B cell (primary cell): ENCODE measurements around the gene PWWP2B. TPM values are rescaled to one million over a fixed set of nuclear protein-coding genes. Genes with fewer than 3 reads are reported as not detected.
A peak's percentile ranks its signal among the peaks of the same experiment; 100 is the strongest.

Source experiments
- ATAC-seq: fragments of 200-7000 bp; cut with Tn5 transposase; one replicate; pipeline ENCODE4 v1.10.0; 2021; ENCODE audit warnings: low read depth, mild to moderate bottlenecking, moderate number of reproducible peaks, moderate library complexity
- CTCF ChIA-PET: fragments of 350-600 bp; sonication (Branson Sonifier 250); formaldehyde crosslinking; loops from one replicate; lab custom pipeline; 2021; ENCODE audit warnings: antibody characterized with exemption, inconsistent platforms; lab: Charles Lee
- POLR2A ChIA-PET: fragments of 350-600 bp; sonication (Branson Sonifier 250); formaldehyde crosslinking; loops from one replicate; lab custom pipeline; 2021; ENCODE audit warnings: antibody characterized with exemption; lab: Charles Lee
- DNase-seq: peaks from one replicate; pipeline ENCODE4 v3.0.0; 2013
- H2AFZ ChIP-seq: 2 replicates; pipeline ENCODE4 v1.6.1; 2012; ENCODE audit warnings: mild to moderate bottlenecking, low read depth, low read length; ENCODE audit not compliant: insufficient read depth, poor library complexity, severe bottlenecking
- H3K27ac ChIP-seq, 2 donors: 1 replicate in 1 of 2; 2 replicates in 1 of 2; pipeline ENCODE4 v1.5.1; 2012 to 2013; ENCODE audit warnings: low read length in 2 of 2, mild to moderate bottlenecking in 2 of 2, moderate library complexity in 1 of 2
- H3K27me3 ChIP-seq, 4 experiments: fragments of 200-600 bp in 1 of 4; sonication (generic) in 1 of 4; replicated peaks in 1 of 4; 1 replicate in 2 of 4; 2 replicates in 2 of 4; pipeline versions ENCODE4 v1.6.1 to v1.7.0; 2013 to 2016; ENCODE audit warnings: low read length in 3 of 4, mild to moderate bottlenecking in 2 of 4, mixed read lengths in 1 of 4, moderate library complexity in 1 of 4; ENCODE audit not compliant: insufficient read depth in 4 of 4, control insufficient read depth in 3 of 4; ENCODE audit errors: control extremely low read depth in 1 of 4
- H3K36me3 ChIP-seq, 2 experiments: replicated peaks in 1 of 2; 1 replicate in 1 of 2; 2 replicates in 1 of 2; pipeline versions ENCODE4 v1.6.1 to v1.7.1; 2013; ENCODE audit warnings: low read length in 1 of 2; ENCODE audit not compliant: insufficient read depth in 2 of 2, control insufficient read depth in 1 of 2; ENCODE audit errors: control extremely low read depth in 1 of 2, extremely low read depth in 1 of 2
- H3K4me1 ChIP-seq, 2 donors: fragments of 200-600 bp in 1 of 2; sonication (generic) in 1 of 2; 1 replicate in 1 of 2; 2 replicates in 1 of 2; pipeline versions ENCODE4 v1.5.1 to v1.6.1; 2013 to 2017; ENCODE audit warnings: low read length in 2 of 2; ENCODE audit not compliant: control insufficient read depth in 2 of 2, insufficient read depth in 2 of 2
- H3K4me2 ChIP-seq: replicated peaks from 2 replicates; pipeline ENCODE3; 2012; ENCODE audit warnings: mild to moderate bottlenecking, low read depth, low read length; ENCODE audit not compliant: poor library complexity, severe bottlenecking
- H3K4me3 ChIP-seq, 5 experiments: fragments of 200-600 bp in 1 of 5; sonication (generic) in 1 of 5; 1 replicate in 3 of 5; 2 replicates in 2 of 5; pipeline versions ENCODE4 v1.5.1 to v1.7.0; 2011 to 2016; ENCODE audit warnings: low read length in 4 of 5, mild to moderate bottlenecking in 4 of 5, low read depth in 2 of 5, control low read depth in 1 of 5, moderate library complexity in 1 of 5; ENCODE audit not compliant: insufficient read depth in 1 of 5; ENCODE audit errors: control extremely low read depth in 1 of 5, extremely low read depth in 1 of 5
- H3K79me2 ChIP-seq: fragments of 200-600 bp; sonication (generic); one replicate; pipeline ENCODE4 v1.6.0; 2016; ENCODE audit warnings: low read length; ENCODE audit not compliant: control insufficient read depth, insufficient read depth
- H3K9ac ChIP-seq: fragments of 200-600 bp; sonication (generic); 2 replicates; pipeline ENCODE4 v1.6.1; 2017; ENCODE audit warnings: mild to moderate bottlenecking, low read length, moderate library complexity
- H3K9me3 ChIP-seq, 3 donors: one replicate each; pipeline versions ENCODE4 v1.6.1 to v1.7.1; 2013; ENCODE audit warnings: low read length in 2 of 3; ENCODE audit not compliant: control insufficient read depth in 2 of 3, insufficient read depth in 1 of 3; ENCODE audit errors: control extremely low read depth in 1 of 3
- H4K20me1 ChIP-seq: 2 replicates; pipeline ENCODE4 v1.6.0; 2012; ENCODE audit warnings: mild to moderate bottlenecking, low read length; ENCODE audit not compliant: insufficient read depth, control insufficient read depth, poor library complexity, severe bottlenecking
- H3K27ac Mint-ChIP-seq: one replicate; pipeline ENCODE4 v1.8.0; 2021; ENCODE audit warnings: mixed read lengths
- H3K27me3 Mint-ChIP-seq: one replicate; pipeline ENCODE4 v1.8.0; 2021; ENCODE audit warnings: mixed read lengths
- H3K4me1 Mint-ChIP-seq: one replicate; pipeline ENCODE4 v1.8.0; 2021; ENCODE audit warnings: mixed read lengths
- H3K4me3 Mint-ChIP-seq: one replicate; pipeline ENCODE4 v1.8.0; 2021; ENCODE audit warnings: mixed read lengths
- H3K9me3 Mint-ChIP-seq: one replicate; pipeline ENCODE4 v1.8.0; 2022; ENCODE audit warnings: mixed read lengths; ENCODE audit not compliant: insufficient read depth
- EZH2 ChIP-seq: IDR thresholded peaks from 2 replicates; pipeline ENCODE4 v1.6.1; 2012; ENCODE audit warnings: borderline replicate concordance, low read depth, mild to moderate bottlenecking, moderate library complexity, low read length; ENCODE audit not compliant: insufficient read depth, poor library complexity, severe bottlenecking
- WGBS: methylation state at CpG from one replicate; pipeline ENCODE4 v1.1.5; 2013; ENCODE audit warnings: missing lambda C conversion rate; ENCODE audit not compliant: insufficient coverage; 5-methylcytosine and 5-hydroxymethylcytosine counted together
- intact Hi-C: fragments of 100-400 bp; cut with micrococcal nuclease; formaldehyde crosslinking; loops from one replicate; pipeline ENCODE4 v1.10.0; 2022
- polyA plus RNA-seq: library from polyadenylated mRNA; depleted of rRNA; stranded (reverse); fragments of >200 nt; gene quantifications from 2 replicates; pipeline ENCODE4 v1.2.3, GENCODE V29; 2012
- total RNA-seq, 2 donors: library from RNA; stranded (reverse); fragments of 120-200 nt in 1 of 2; gene quantifications; 1 replicate in 1 of 2; 2 replicates in 1 of 2; pipeline versions ENCODE4 v1.2.3 to v1.2.4, GENCODE V29; 2013 to 2022
- TF ChIP-seq, protein P1 (sequence below): fragments of 200-600 bp; IDR thresholded peaks from one replicate; pipeline ENCODE4 v1.8.0; 2022; ENCODE audit warnings: antibody characterized with exemption, mild to moderate bottlenecking

Gene PWWP2B
- total and polyA plus RNA-seq, 2 donors (not counting 1 experiment from before 2014, with no cell fraction given) = 13.6 to 34.4 TPM

DNA sequence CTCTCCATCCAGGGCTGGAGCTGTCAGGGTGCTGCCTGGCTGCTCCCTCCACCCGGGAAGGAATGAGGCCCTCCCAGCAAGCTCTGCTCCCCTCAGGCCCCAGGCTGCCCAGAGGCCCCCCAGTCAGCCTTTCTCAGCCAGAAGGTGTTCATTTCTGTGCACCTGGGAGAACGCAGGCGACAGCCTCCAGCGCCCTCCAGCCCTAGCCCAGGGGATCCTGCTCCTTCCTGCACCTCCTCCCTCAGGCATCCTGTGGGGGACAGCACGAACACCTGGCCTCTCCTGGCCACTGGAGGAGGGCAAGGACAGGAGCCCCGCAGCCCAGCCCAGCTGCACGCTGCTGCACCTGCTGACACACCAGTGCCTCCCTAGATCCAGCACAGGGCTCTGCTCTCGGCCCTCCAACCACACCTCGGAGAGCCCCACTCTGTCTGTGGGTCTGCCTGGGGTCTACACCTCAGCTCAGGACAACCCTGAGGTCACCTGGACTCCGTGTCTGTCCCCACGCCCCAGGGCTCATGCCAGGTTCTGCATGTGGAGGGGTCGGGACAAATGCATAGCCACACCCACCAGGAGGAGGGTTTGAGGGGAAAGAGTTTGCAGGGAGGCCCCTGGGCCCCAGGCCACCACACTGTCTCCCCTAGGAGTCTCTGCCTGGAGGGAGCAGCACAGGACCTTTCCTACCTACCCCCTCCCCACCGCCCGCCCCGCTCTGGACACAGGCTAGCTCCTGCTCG, 7.4 kb upstream of the PWWP2B start:
- Mint-ChIP-seq H3K4me3 (no peak overlapping the region), H3K27me3 (no peaks in the 10 kb centered on the region), H3K27ac (peak overlapping the region; percentile 20), H3K9me3 (peaks cover 6% of the 10 kb centered on the region), H3K4me1 (peaks cover 23% of the 10 kb centered on the region)
- no peak for TF ChIP-seq EZH2
- TF ChIP-seq, protein P1, sequence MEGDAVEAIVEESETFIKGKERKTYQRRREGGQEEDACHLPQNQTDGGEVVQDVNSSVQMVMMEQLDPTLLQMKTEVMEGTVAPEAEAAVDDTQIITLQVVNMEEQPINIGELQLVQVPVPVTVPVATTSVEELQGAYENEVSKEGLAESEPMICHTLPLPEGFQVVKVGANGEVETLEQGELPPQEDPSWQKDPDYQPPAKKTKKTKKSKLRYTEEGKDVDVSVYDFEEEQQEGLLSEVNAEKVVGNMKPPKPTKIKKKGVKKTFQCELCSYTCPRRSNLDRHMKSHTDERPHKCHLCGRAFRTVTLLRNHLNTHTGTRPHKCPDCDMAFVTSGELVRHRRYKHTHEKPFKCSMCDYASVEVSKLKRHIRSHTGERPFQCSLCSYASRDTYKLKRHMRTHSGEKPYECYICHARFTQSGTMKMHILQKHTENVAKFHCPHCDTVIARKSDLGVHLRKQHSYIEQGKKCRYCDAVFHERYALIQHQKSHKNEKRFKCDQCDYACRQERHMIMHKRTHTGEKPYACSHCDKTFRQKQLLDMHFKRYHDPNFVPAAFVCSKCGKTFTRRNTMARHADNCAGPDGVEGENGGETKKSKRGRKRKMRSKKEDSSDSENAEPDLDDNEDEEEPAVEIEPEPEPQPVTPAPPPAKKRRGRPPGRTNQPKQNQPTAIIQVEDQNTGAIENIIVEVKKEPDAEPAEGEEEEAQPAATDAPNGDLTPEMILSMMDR = no peak
- Histone ChIP-seq H3K79me2 (peaks cover 8% of the 10 kb centered on the region), H3K9me3 (no peaks in the 10 kb centered on the region), H3K4me3 (no peak overlapping the region), H3K4me1 (peaks cover 20 to 35% of the 10 kb centered on the region in 2 donors), H2AFZ (no peak overlapping the region), H3K36me3 (no peaks in the 10 kb centered on the region), H3K4me2 (no peak overlapping the region), H3K27me3 (no peaks in the 10 kb centered on the region), H3K9ac (no peak overlapping the region), H3K27ac (no peak overlapping the region), H4K20me1 (no peaks in the 10 kb centered on the region)
- POLR2A ChIA-PET = interaction anchor here (0.9 kb wide), 1 partner anchor 63 kb away, joined by 3 read pairs; no protein-coding TSS in a partner anchor
- CTCF ChIA-PET = interaction anchor here (0.6 to 1.9 kb wide), 4 partner anchors 42 to 62 kb away, joined by 3 to 11 read pairs (median 6); no protein-coding TSS in a partner anchor
- 30% methylated on average over 10 of the region's 16 CpGs for WGBS
- ATAC-seq (no peak), DNase-seq (no peak)
- intact Hi-C loops = no loop called here
